HepG2 (cell line): Measurements from ENCODE around the gene KLRD1. TPM values are rescaled to one million over a fixed set of nuclear protein-coding genes. Genes with fewer than 3 reads are reported as not detected.
A peak's percentile ranks its signal among the peaks of the same experiment; 100 is the strongest.
"Not testable (repeated sequence)": the region's sequence is repeated elsewhere in the genome, so short reads cannot be mapped to it uniquely, and the experiment has no call there.

Source experiments
- ATAC-seq: fragments of 200-7000 bp; cut with Tn5 transposase; 3 replicates; pipeline ENCODE4 v1.9.1; 2020; ENCODE audit warnings: mild to moderate bottlenecking, moderate library complexity
- BruUV-seq: library from RNA; stranded (reverse); fragments of 400-500 nt; replicated peaks from 2 replicates; lab custom pipeline; 2021; lab: Mats Ljungman, UMichigan
- CTCF ChIA-PET: fragments of 300-600 bp; formaldehyde crosslinking; extraction: SDS; loops from one replicate; lab custom pipeline; 2021; ENCODE audit warnings: low total read pairs, inconsistent platforms, low intra/inter-chr PET ratio; lab: Yijun Ruan, JAX
- POLR2A ChIA-PET: fragments of 350-600 bp; sonication (Branson Sonifier 250); formaldehyde crosslinking; loops from one replicate; lab custom pipeline; 2020; ENCODE audit warnings: antibody characterized with exemption, inconsistent platforms; lab: Yijun Ruan, JAX
- DNase-seq: peaks from one replicate; pipeline ENCODE4 v3.0.0-alpha.2; 2015; ENCODE audit warnings: low spot score
- FAIRE-seq: peaks from 3 replicates; lab custom pipeline; 2011; peaks lifted over from hg19 to GRCh38; lab: Jason Lieb, UNC
- H2AFZ ChIP-seq: one replicate; pipeline ENCODE4 v1.6.1; 2011; ENCODE audit warnings: low read length, inconsistent platforms
- H3K27ac ChIP-seq: fragments of 300-600 bp; 3 replicates; pipeline ENCODE4 v1.8.0; 2011; ENCODE audit warnings: mixed run types, mild to moderate bottlenecking, mixed read lengths, low read length, inconsistent platforms; ENCODE audit not compliant: insufficient read depth; ENCODE audit errors: extremely low read length
- H3K27me3 ChIP-seq, 2 experiments: fragments of 200-600 bp in 1 of 2; 2 replicates in 1 of 2; 3 replicates in 1 of 2; pipeline versions ENCODE4 v1.6.0 to v1.8.0; 2011; ENCODE audit warnings: low read length in 2 of 2, mild to moderate bottlenecking in 2 of 2, moderate library complexity in 2 of 2, inconsistent platforms in 1 of 2; ENCODE audit not compliant: insufficient read depth in 2 of 2, control insufficient read depth in 1 of 2
- H3K36me3 ChIP-seq, 2 experiments: fragments of 200-600 bp in 1 of 2; replicated peaks in 1 of 2; 2 replicates in 1 of 2; 3 replicates in 1 of 2; pipeline versions ENCODE4 v1.5.1 to v1.8.0; 2011; ENCODE audit warnings: low read length in 2 of 2, inconsistent platforms in 1 of 2; ENCODE audit not compliant: insufficient read depth in 2 of 2, control insufficient read depth in 1 of 2
- H3K4me1 ChIP-seq: 2 replicates; pipeline ENCODE4 v1.5.1; 2012; ENCODE audit warnings: low read length, inconsistent platforms; ENCODE audit not compliant: insufficient read depth
- H3K4me2 ChIP-seq: 2 replicates; pipeline ENCODE4 v1.6.0; 2011; ENCODE audit warnings: low read depth, low read length, inconsistent platforms
- H3K4me3 ChIP-seq, 3 experiments: fragments of 200-600 bp in 1 of 3; sonication (generic), shearing (Covaris generic) in 1 of 3; replicated peaks in 1 of 3; 2 replicates each; pipeline ENCODE4 v1.5.1; 2011 to 2016; ENCODE audit warnings: low read length in 3 of 3, inconsistent platforms in 2 of 3, low read depth in 2 of 3, mild to moderate bottlenecking in 2 of 3, control low read depth in 1 of 3, mixed read lengths in 1 of 3; ENCODE audit not compliant: insufficient read depth in 1 of 3
- H3K79me2 ChIP-seq: one replicate; pipeline ENCODE4 v1.6.1; 2011; ENCODE audit warnings: low read length, inconsistent platforms; ENCODE audit not compliant: insufficient read depth
- H3K9ac ChIP-seq: 2 replicates; pipeline ENCODE4 v1.6.0; 2011; ENCODE audit warnings: mild to moderate bottlenecking, low read depth, low read length, inconsistent platforms; ENCODE audit not compliant: insufficient read depth
- H3K9me3 ChIP-seq: 2 replicates; pipeline ENCODE4 v1.5.1; 2012; ENCODE audit warnings: mild to moderate bottlenecking, low read length
- H4K20me1 ChIP-seq: 2 replicates; pipeline ENCODE4 v1.6.0; 2011; ENCODE audit warnings: inconsistent platforms, mild to moderate bottlenecking, low read length, moderate library complexity; ENCODE audit not compliant: insufficient read depth
- CENPT ChIP-seq: sonication (generic); formaldehyde crosslinking; IDR thresholded peaks from 2 replicates; pipeline ENCODE4 v1.8.0; 2022; ENCODE audit warnings: low read depth, mild to moderate bottlenecking, moderate library complexity, missing genetic modification reagents
- ELF4 ChIP-seq: sonication (generic); formaldehyde crosslinking; IDR thresholded peaks from 2 replicates; pipeline ENCODE4 v1.5.0; 2020; ENCODE audit warnings: missing genetic modification reagents, mild to moderate bottlenecking, moderate library complexity, borderline replicate concordance
- SMC3 ChIP-seq: IDR thresholded peaks from 2 replicates; pipeline ENCODE4 v1.6.1; 2011; ENCODE audit warnings: low read length, improper control_type of control experiment
- ZNF33A ChIP-seq: sonication (generic); formaldehyde crosslinking; IDR thresholded peaks from 2 replicates; pipeline ENCODE4 v1.5.1; 2020; ENCODE audit warnings: missing genetic modification reagents, mild to moderate bottlenecking, moderate library complexity, borderline replicate concordance
- ZNF746 ChIP-seq: sonication (generic); formaldehyde crosslinking; IDR thresholded peaks from 2 replicates; pipeline ENCODE4 v1.8.0; 2022; ENCODE audit warnings: mild to moderate bottlenecking, missing genetic modification reagents
- ZSCAN25 ChIP-seq: sonication (generic); formaldehyde crosslinking; IDR thresholded peaks from 2 replicates; pipeline ENCODE4 v1.8.0; 2022; ENCODE audit warnings: mild to moderate bottlenecking, missing genetic modification reagents
- WGBS: methylation state at CpG from one replicate; pipeline ENCODE4 v1.1.6; 2017; ENCODE audit warnings: low lambda C conversion rate; 5-methylcytosine and 5-hydroxymethylcytosine counted together
- in situ Hi-C: cut with HindIII; loops from 2 replicates; pipeline ENCODE4 v1.10.0; 2017; ENCODE audit warnings: low pct_unique_long_range_greater_than_20kb; ENCODE audit not compliant: extremely low pct_ligation_motif_present
- intact Hi-C: fragments of 100-400 bp; cut with micrococcal nuclease; formaldehyde crosslinking; loops from one replicate; pipeline ENCODE4 v1.10.0; 2022; ENCODE audit not compliant: unreplicated experiment
- polyA plus RNA-seq, 8 experiments: library from polyadenylated mRNA; depleted of rRNA in 3 of 8; stranded (reverse) in 7 of 8; unstranded in 1 of 8; fragments of >200 nt; fragmentation: Illumina TruSeq in 4 of 8; extraction: Trizol in 4 of 8; gene quantifications; 2 replicates each; pipeline versions ENCODE4 v1.2.1 to v1.2.3, GENCODE V29; 2011 to 2016; ENCODE audit warnings: low read depth in 4 of 8, missing spikeins in 1 of 8, mixed read lengths in 1 of 8; ENCODE audit not compliant: insufficient read depth in 1 of 8
- total RNA-seq, 5 experiments: library from RNA; depleted of rRNA; stranded (reverse); fragments of >200 nt; fragmentation: Illumina TruSeq; extraction: Trizol; gene quantifications; 2 replicates each; pipeline ENCODE4 v1.2.3, GENCODE V29; 2016; ENCODE audit warnings: low read depth in 1 of 5
- TF ChIP-seq, protein P1 (sequence below): fragments of 450-650 bp; IDR thresholded peaks from 2 replicates; pipeline ENCODE4 v1.6.1; 2016
- TF ChIP-seq, protein P2 (sequence below): IDR thresholded peaks from 2 replicates; pipeline ENCODE4 v1.6.1; 2016; ENCODE audit warnings: mild to moderate bottlenecking, missing biosample characterization, missing genetic modification reagents
- TF ChIP-seq, protein P3 (sequence below): sonication (generic); formaldehyde crosslinking; IDR thresholded peaks from 2 replicates; pipeline ENCODE4 v1.5.1; 2020; ENCODE audit warnings: missing genetic modification reagents, mild to moderate bottlenecking, borderline replicate concordance
- TF ChIP-seq, protein P4 (sequence below): sonication (generic); formaldehyde crosslinking; IDR thresholded peaks from 2 replicates; pipeline ENCODE4 v1.5.0; 2020; ENCODE audit warnings: mild to moderate bottlenecking, missing genetic modification reagents, moderate library complexity

KLRD1 gene
- total and polyA plus RNA-seq, 2 of the 13 experiments (the other 11 are each of a cell fraction or from before 2014, with no cell fraction given), result 0.01 TPM; not detected in 1

DNA sequence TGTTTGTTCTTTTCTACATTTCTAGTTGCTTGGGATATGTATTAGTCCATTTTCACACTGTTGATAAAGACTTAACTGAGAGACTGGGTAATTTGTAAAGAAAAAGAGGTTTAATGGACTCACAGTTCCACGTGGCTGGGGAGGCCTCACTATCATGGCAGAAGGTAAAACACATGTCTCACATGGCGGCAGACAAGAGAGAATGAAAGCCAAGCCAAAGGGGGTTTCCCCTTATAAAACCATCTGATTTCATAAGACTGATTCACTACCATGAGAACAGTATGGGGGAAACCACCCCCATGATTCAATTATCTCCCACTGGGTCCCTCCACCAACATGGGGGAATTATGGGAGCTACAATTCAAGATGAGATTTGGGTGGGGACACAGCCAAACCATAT is 21.0 kb downstream of the KLRD1 start:
- ATAC-seq, H4K20me1 ChIP-seq, H3K27ac ChIP-seq, H3K79me2 ChIP-seq, H3K27me3 ChIP-seq, DNase-seq, POLR2A ChIA-PET: not testable (repeated sequence)
- WGBS, result 24% methylated on average over 2 of the region's 2 CpGs
- TF ChIP-seq, protein P1, sequence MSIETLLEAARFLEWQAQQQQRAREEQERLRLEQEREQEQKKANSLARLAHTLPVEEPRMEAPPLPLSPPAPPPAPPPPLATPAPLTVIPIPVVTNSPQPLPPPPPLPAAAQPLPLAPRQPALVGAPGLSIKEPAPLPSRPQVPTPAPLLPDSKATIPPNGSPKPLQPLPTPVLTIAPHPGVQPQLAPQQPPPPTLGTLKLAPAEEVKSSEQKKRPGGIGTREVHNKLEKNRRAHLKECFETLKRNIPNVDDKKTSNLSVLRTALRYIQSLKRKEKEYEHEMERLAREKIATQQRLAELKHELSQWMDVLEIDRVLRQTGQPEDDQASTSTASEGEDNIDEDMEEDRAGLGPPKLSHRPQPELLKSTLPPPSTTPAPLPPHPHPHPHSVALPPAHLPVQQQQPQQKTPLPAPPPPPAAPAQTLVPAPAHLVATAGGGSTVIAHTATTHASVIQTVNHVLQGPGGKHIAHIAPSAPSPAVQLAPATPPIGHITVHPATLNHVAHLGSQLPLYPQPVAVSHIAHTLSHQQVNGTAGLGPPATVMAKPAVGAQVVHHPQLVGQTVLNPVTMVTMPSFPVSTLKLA, result peak; percentile 92
- TF ChIP-seq, all 625 proteins: peak for 1; not testable (repeated sequence) for 624
- H3K4me2 ChIP-seq, H3K9ac ChIP-seq, H3K4me1 ChIP-seq, H2AFZ ChIP-seq, H3K9me3 ChIP-seq, FAIRE-seq, H3K36me3 ChIP-seq, BruUV-seq, CTCF ChIA-PET, intact Hi-C loops, H3K4me3 ChIP-seq: not testable (repeated sequence)
- in situ Hi-C loops, result loop anchor here (10.0 kb wide), 1 partner anchor 236 kb away; no protein-coding TSS in a partner anchor

DNA sequence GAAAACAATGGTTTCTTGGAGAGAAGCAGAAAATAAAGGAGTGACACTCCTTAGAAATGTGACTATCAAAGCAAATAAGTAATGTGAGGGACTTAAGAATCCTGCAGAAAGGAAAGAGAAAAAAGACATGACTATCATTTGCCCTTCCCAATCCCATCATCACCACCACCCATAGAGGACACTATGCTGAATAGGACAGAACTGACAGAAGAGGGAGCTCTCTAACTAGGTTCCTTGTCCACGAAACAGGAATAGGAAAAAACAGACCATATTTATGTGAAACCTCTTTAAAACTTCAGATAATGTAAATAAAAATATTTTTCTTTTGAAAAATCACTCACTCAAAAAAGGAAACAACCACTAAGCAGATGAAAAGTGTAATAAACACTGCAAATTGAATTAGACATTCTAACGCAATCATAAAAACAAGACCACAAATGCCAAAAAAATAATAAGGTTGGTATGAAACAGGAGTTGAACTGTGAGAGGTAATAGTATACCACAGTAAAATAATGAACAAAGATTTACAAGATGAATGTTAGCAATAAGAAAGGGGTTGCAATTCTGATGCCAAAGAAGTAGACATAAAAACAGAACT is 24.1 kb downstream of the KLRD1 start:
- intact Hi-C loops (loop anchor here (1.0 to 5.0 kb wide), 4 partner anchors 94 to 343 kb away; partner anchors contain the start of gene STYK1), in situ Hi-C loops (no loop called here)
- H3K4me3 ChIP-seq, result no peak overlapping the region
- H3K27me3 ChIP-seq, result no peaks in the 10 kb centered on the region
- H3K4me2 ChIP-seq, result no peak overlapping the region
- no peaks in the 10 kb centered on the region for H3K79me2 ChIP-seq
- H3K27ac ChIP-seq, result no peak overlapping the region
- H3K9me3 ChIP-seq, result no peaks in the 10 kb centered on the region
- peak; percentile 82 for ATAC-seq
- BruUV-seq, result no TSS peak
- DNase-seq, result peak; percentile 49
- ChIA-PET POLR2A (no interaction called here), CTCF (interaction anchor here (1.6 to 3.0 kb wide), 4 partner anchors 96 to 342 kb away, joined by 5 to 39 read pairs (median 12); partner anchors contain the start of gene STYK1)
- peak; percentile 60 for FAIRE-seq
- WGBS, result 47% methylated on average over 2 of the region's 2 CpGs
- no peaks in the 10 kb centered on the region for H3K4me1 ChIP-seq
- no peak overlapping the region for H3K9ac ChIP-seq
- H3K36me3 ChIP-seq, result no peaks in the 10 kb centered on the region
- no peak overlapping the region for H2AFZ ChIP-seq
- H4K20me1 ChIP-seq, result no peaks in the 10 kb centered on the region
- TF ChIP-seq SMC3 (peak; percentile 91), ELF4 (CRISPR knock-in tag) (no peak), ZNF33A (CRISPR knock-in tag) (no peak), CENPT (CRISPR knock-in tag) (no peak), ZNF746 (CRISPR knock-in tag) (no peak), ZSCAN25 (no peak)
- TF ChIP-seq, protein P2, sequence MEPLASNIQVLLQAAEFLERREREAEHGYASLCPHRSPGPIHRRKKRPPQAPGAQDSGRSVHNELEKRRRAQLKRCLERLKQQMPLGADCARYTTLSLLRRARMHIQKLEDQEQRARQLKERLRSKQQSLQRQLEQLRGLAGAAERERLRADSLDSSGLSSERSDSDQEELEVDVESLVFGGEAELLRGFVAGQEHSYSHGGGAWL (CRISPR knock-in tag), result no peak
- TF ChIP-seq, protein P3, sequence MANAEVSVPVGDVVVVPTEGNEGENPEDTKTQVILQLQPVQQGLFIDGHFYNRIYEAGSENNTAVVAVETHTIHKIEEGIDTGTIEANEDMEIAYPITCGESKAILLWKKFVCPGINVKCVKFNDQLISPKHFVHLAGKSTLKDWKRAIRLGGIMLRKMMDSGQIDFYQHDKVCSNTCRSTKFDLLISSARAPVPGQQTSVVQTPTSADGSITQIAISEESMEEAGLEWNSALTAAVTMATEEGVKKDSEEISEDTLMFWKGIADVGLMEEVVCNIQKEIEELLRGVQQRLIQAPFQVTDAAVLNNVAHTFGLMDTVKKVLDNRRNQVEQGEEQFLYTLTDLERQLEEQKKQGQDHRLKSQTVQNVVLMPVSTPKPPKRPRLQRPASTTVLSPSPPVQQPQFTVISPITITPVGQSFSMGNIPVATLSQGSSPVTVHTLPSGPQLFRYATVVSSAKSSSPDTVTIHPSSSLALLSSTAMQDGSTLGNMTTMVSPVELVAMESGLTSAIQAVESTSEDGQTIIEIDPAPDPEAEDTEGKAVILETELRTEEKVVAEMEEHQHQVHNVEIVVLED (CRISPR knock-in tag), result no peak
- TF ChIP-seq, protein P4, sequence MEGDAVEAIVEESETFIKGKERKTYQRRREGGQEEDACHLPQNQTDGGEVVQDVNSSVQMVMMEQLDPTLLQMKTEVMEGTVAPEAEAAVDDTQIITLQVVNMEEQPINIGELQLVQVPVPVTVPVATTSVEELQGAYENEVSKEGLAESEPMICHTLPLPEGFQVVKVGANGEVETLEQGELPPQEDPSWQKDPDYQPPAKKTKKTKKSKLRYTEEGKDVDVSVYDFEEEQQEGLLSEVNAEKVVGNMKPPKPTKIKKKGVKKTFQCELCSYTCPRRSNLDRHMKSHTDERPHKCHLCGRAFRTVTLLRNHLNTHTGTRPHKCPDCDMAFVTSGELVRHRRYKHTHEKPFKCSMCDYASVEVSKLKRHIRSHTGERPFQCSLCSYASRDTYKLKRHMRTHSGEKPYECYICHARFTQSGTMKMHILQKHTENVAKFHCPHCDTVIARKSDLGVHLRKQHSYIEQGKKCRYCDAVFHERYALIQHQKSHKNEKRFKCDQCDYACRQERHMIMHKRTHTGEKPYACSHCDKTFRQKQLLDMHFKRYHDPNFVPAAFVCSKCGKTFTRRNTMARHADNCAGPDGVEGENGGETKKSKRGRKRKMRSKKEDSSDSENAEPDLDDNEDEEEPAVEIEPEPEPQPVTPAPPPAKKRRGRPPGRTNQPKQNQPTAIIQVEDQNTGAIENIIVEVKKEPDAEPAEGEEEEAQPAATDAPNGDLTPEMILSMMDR, result peak; percentile 76
